SK-N-SH (cell line): ENCODE results near the gene BEST2.

ENCODE experiments used
- FOSL2 ChIP-seq: IDR thresholded peaks from 2 replicates; pipeline ENCODE4 v1.4.0; 2012; ENCODE audit warnings: low read depth, mild to moderate bottlenecking, moderate library complexity, borderline replicate concordance
- GABPA ChIP-seq: IDR thresholded peaks from 2 replicates; pipeline ENCODE4 v1.4.0; 2012; ENCODE audit warnings: low read depth, mild to moderate bottlenecking
- NFIC ChIP-seq: IDR thresholded peaks from 2 replicates; pipeline ENCODE4 v1.4.0; 2012; ENCODE audit warnings: borderline replicate concordance
- POLR2AphosphoS5 ChIP-seq: IDR thresholded peaks from 2 replicates; pipeline ENCODE4 v1.6.1; 2012; ENCODE audit warnings: low read depth, low read length
- TF ChIP-seq, protein P1 (sequence below): fragments of 200-600 bp; sonication (generic); IDR thresholded peaks from 2 replicates; pipeline ENCODE4 v1.6.1; 2017; ENCODE audit warnings: antibody characterized with exemption, mild to moderate bottlenecking, moderate library complexity

GRCh38 chr19:12711187-12711586, 40.4 kb upstream of the BEST2 start:
- TF ChIP-seq NFIC (no peak), POLR2AphosphoS5 (no peak), FOSL2 (no peak), GABPA (no peak)
- TF ChIP-seq, protein P1, sequence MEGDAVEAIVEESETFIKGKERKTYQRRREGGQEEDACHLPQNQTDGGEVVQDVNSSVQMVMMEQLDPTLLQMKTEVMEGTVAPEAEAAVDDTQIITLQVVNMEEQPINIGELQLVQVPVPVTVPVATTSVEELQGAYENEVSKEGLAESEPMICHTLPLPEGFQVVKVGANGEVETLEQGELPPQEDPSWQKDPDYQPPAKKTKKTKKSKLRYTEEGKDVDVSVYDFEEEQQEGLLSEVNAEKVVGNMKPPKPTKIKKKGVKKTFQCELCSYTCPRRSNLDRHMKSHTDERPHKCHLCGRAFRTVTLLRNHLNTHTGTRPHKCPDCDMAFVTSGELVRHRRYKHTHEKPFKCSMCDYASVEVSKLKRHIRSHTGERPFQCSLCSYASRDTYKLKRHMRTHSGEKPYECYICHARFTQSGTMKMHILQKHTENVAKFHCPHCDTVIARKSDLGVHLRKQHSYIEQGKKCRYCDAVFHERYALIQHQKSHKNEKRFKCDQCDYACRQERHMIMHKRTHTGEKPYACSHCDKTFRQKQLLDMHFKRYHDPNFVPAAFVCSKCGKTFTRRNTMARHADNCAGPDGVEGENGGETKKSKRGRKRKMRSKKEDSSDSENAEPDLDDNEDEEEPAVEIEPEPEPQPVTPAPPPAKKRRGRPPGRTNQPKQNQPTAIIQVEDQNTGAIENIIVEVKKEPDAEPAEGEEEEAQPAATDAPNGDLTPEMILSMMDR, result no peak
